ENCODE results near the gene TNRC6A. TPM values are rescaled to one million over a fixed set of nuclear protein-coding genes. Genes with fewer than 3 reads are reported as not detected.
A peak's percentile ranks its signal among the peaks of the same experiment; 100 is the strongest.

The TNRC6A gene
- total RNA-seq, 1 experiment from 2014 or later, result 41.6 TPM

GRCh38 chr16:24838554-24839266 lies 109.3 kb downstream of the TNRC6A start:
- TF ChIP-seq CTCF (IDR thresholded peaks at IDR 0.05; ENCODE audit: unreplicated experiment), result no peak
- Mint-ChIP-seq H3K27ac (ENCODE audit: low read depth, unreplicated experiment) (no peak overlapping the region), H3K36me3 (ENCODE audit: insufficient read depth, unreplicated experiment) (no peaks in the 10 kb centered on the region), H3K4me1 (ENCODE audit: insufficient read depth, unreplicated experiment) (peaks cover 10% of the 10 kb centered on the region), H3K4me3 (ENCODE audit: unreplicated experiment) (no peak overlapping the region), H3K9me3 (ENCODE audit: unreplicated experiment) (no peaks in the 10 kb centered on the region), H3K27me3 (ENCODE audit: insufficient read depth, unreplicated experiment) (no peaks in the 10 kb centered on the region)
- CTCF ChIA-PET, result interaction anchor here (0.6 to 1.7 kb wide), 7 partner anchors 10 to 387 kb away, joined by 3 to 7 read pairs (median 3); no protein-coding TSS in a partner anchor
- intact Hi-C loops (cut with micrococcal nuclease), result no loop called here
- BruUV-seq (replicated peaks), result no TSS peak
- DNase-seq (ENCODE audit: unreplicated experiment), result peak; percentile 45
- POLR2A ChIA-PET, result interaction anchor here (0.6 kb wide), 1 partner anchor 416 kb away, joined by 3 read pairs; no protein-coding TSS in a partner anchor

DNA sequence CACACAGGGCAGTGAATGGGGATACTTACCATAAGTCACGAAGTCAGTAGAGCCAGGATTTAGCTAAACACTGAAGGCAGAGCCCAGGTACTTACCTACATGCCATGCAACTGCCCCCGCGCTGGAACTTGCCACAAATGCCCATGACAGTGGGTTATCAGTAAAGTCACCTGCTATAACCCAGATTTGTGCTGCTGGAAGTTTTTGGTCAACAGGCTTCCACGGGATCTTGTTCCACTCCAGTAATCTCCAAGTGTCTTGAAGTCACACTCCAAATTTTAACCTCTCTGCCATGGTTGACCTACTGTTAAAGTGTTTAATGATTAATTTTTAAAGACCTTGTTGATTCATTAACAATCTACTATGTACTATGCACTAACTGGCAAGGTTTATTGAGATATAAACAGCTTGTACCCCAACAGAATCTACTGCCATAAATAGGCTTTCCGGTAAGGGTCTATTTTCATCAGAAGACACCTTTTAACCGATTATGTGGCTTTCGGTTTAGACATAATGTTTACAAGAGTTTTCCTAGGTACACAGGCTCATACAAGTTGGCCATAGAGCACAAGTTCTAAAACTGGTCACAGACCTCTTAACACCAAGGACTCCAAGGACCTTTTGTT lies 110.0 kb downstream of the TNRC6A start:
- no peak for TF ChIP-seq CTCF (IDR thresholded peaks at IDR 0.05; ENCODE audit: unreplicated experiment)
- no peaks in the 10 kb centered on the region for H3K27me3 Mint-ChIP-seq (ENCODE audit: insufficient read depth, unreplicated experiment)
- H3K36me3 Mint-ChIP-seq (ENCODE audit: insufficient read depth, unreplicated experiment), result no peaks in the 10 kb centered on the region
- no peak for DNase-seq (ENCODE audit: unreplicated experiment)
- no peaks in the 10 kb centered on the region for H3K9me3 Mint-ChIP-seq (ENCODE audit: unreplicated experiment)
- CTCF ChIA-PET, result interaction anchor here (0.6 to 1.7 kb wide), 5 partner anchors 11 to 286 kb away, joined by 3 to 7 read pairs (median 3); no protein-coding TSS in a partner anchor
- intact Hi-C loops (cut with micrococcal nuclease), result no loop called here
- no peak overlapping the region for H3K4me3 Mint-ChIP-seq (ENCODE audit: unreplicated experiment)
- peaks cover 12% of the 10 kb centered on the region for H3K4me1 Mint-ChIP-seq (ENCODE audit: insufficient read depth, unreplicated experiment)
- no peak overlapping the region for H3K27ac Mint-ChIP-seq (ENCODE audit: low read depth, unreplicated experiment)
- no TSS peak for BruUV-seq (replicated peaks)
- POLR2A ChIA-PET, result no interaction called here

GRCh38 chr16:24841291-24841690 lies 111.8 kb downstream of the TNRC6A start:
- Mint-ChIP-seq H3K4me3 (ENCODE audit: unreplicated experiment) (no peak overlapping the region), H3K9me3 (ENCODE audit: unreplicated experiment) (no peaks in the 10 kb centered on the region), H3K4me1 (ENCODE audit: insufficient read depth, unreplicated experiment) (peaks cover 11% of the 10 kb centered on the region), H3K36me3 (ENCODE audit: insufficient read depth, unreplicated experiment) (no peaks in the 10 kb centered on the region), H3K27ac (ENCODE audit: low read depth, unreplicated experiment) (no peak overlapping the region), H3K27me3 (ENCODE audit: insufficient read depth, unreplicated experiment) (no peaks in the 10 kb centered on the region)
- ChIA-PET POLR2A (no interaction called here), CTCF (interaction anchor here (0.6 to 1.0 kb wide), 5 partner anchors 24 to 325 kb away, joined by 3 to 4 read pairs (median 3); no protein-coding TSS in a partner anchor)
- DNase-seq (ENCODE audit: unreplicated experiment), result no peak
- intact Hi-C loops (cut with micrococcal nuclease), result no loop called here
- no TSS peak for BruUV-seq (replicated peaks)
- no peak for TF ChIP-seq CTCF (IDR thresholded peaks at IDR 0.05; ENCODE audit: unreplicated experiment)

Data from MCF 10A (cell line).